ENCODE data around the gene S100A1. TPM values are rescaled to one million over a fixed set of nuclear protein-coding genes. Genes with fewer than 3 reads are reported as not detected.

The S100A1 gene
- 0.44 to 0.87 TPM (median 0.70 TPM) in 5 replicates for total RNA-seq (2022; extraction: Qiagen RNA extraction)

DNA sequence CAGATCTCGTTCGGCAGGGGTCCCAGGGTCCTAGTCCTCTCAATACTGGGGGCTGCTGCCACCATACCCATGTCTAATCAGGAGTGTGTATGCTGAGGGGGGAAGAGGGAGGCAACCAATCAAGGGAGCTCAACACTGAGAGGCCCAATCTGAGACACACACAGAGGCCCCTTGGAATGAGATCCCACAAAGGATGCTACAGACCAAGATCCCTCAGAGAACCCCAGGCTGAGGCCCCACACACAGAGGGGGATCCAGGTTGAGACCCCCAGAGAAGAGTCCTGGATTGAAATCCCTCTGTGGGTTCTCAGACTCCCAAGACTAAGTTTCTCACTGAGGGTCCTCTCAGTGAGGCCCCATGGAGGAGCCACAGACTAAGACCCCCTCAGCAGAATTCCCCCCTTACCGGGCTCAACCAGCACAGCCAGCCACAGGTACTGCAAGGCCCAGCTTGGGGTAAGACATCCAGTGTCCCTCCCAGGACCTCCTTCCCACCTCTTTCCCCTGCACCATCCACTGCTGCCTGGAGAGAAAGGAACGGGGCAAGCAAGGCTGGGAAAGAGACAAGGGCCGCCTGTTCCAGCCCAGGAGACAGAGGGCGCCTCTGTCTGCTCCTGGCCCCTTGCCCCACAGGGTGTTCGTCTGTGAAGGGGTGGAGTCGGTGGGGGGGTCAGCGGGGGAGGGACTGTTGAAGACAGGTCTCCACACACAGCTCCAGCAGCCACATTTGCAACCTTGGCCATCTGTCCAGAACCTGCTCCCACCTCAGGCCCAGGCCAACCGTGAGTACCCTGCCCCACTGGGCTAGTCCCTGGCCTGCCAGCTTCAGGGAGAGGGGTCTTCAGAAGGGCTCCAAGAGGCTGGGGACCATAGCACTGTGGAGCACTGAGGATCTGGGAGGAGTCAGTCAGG lies at the start of gene S100A1:
S100A1 (plus strand) TSS at position 720 of the 912 bp plus-strand sequence. CDS start 2,088 bp downstream, outside the sequence.

DNA sequence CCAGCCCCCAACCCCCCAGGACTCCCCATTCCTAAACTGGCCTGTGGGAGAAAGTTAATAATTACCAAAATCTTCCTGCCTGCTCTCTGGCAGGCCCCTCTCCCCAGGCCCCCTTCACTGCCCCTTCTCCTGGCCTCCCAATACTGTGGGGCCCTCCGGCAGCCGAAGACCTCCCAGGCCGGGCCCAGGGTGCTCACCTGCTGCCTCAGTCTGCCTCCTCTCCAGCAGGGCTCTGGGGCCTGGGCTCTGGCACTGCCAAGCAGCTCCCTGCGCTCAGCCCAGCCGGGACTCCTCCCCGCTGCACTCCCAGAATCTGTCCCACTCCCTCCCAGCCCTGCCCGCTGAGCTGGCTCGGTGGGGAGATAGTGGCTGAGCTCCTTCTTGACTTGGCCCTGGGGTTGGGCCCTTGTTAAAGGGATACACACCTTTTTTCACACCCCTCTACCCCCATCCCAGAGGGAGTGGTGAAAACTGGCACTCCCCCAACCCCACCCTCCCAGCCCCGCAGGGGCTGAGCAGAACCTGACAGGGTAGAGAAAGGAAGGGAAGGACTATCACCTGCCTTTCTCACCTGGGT lies 15.4 kb upstream of the S100A1 start, which contains the start of gene S100A16:
S100A16 (minus strand) TSS at position 383 of the 577 bp plus-strand sequence. CDS start 4,986 bp downstream, outside the sequence.

DNA sequence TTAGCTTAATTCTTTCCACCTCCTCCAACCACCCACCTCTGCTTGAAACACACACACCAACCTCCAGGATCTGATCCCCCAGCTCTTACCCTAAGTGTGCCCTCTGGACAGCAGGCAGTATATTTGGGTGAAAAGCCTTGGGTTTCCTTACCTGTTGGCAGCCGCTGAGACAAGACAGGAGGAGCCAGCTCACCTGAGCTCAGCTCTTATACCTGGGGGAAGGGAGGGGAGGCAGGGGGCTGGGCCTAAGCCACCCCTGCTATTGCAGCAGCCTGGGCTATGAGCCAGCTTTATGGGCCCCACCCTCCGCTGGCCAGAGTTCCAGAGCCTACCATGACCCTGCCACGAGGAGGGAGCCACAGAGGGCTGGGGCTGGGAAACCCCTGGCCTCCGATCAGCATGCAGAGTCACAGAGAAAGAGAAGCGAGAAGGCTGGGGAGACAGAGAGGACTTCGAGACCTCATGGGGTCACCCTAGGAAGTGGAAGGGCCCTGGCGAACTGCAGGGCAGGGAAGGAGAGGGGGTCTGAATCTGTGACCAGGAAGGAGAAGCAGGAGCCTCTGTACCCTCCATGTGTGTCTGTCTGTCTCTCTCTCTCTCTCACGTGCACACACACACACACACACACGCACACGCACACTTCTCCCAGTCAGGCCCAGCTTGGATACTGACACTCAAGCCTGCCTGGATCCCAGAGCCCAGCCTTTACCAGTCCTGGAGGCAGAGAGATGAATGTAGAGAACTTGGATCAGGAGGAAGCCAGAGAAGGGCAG lies 11.9 kb upstream of the S100A1 start, which contains the start of gene S100A14:
S100A14 (minus strand) TSS at position 182 of the 773 bp plus-strand sequence. CDS start 467 bp downstream, outside the sequence.

DNA sequence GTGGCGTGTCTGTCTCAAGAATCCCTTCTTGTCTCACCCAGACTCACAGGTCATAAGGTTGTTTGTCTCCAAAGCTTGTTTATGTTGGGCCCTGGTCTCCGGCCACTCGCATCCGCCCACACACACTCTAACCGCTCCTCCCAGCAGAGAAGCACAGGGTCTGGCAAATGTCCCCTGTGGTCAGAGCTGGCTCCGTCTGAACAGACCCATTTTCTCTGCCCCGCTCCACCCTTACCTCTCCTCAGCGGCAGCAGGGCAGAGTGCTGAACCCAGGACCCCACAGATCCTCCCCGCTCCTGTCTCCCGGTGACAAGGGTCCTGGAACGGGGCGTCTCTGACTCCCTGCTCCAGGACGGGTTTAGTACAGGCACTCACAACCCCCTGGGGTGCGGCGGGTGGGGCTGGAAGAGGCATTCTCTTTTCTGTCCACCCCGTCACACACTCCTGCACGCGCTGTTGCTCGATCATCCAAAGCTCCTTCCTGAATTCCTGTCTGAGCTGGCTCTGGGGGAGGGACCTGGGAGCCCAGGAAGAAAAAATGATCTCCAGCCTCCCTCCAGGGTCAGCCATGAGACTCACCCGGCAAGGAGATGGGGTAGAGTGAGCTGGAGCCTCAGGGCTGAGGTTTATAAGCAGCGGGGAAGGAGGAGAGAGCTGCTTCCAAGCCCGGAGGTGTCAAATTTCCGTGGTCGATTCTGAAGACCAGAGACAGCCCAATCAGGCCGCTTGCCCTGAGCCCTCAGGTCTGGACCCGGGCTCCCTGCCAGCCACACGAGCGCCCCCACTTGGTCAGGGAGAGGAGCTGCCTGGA lies 1.1 kb upstream of the S100A1 start, which contains the start of gene S100A13:
S100A13 (minus strand) TSS at position 602 of the 811 bp plus-strand sequence. CDS start 1,033 bp downstream, outside the sequence.

GRCh38 chr1:153633754-153634665 lies 5.8 kb downstream of the S100A1 start, which contains the start of gene CHTOP:
Gene CHTOP, plus strand, starts transcription at chr1:153634066. Its CDS starts 2,523 bp downstream, at chr1:153636589.

DNA sequence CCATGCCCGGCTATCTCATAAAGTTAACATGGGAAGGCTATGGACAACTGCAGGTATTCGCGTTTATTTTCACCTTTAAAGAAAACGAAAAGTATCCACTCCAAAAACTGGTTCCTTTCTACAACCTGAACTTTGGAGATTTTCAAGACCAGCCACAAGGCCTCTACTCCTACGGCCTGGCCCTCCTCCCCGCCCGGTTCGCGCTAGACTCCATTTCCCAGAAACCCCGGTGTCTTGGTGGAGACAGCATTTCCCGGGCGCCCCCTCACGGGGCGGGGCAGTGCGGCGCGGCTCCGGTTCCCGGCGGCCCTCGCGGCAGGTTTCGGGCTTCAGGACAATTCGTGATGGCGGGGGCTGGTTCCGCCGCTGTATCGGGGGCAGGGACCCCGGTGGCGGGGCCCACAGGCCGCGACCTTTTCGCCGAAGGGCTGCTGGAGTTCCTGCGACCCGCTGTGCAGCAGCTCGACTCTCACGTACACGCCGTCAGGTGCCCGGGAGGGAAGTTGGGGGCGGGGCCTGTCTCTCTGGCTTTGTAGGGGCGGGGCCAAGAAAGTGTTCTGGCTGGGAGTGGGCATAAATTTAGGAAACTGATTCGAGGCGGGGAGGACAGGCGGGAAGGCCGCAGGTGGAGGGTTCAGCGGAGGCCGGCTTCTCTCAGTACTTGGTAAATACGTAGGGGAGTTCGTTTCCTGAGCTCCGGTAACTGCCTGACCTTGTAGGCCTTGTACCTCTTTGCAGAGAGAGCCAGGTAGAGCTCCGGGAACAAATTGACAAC lies 30.4 kb downstream of the S100A1 start, which contains the start of gene SNAPIN:
SNAPIN (plus strand) TSS at position 304 of the 775 bp plus-strand sequence; CDS start at position 345, 41 bp downstream.

GRCh38 chr1:153670859-153671627 lies 42.8 kb downstream of the S100A1 start, which contains the start of gene ILF2:
Gene ILF2, minus strand, starts transcription at chr1:153670993. Its CDS starts 71 bp downstream, at chr1:153670922.

DNA sequence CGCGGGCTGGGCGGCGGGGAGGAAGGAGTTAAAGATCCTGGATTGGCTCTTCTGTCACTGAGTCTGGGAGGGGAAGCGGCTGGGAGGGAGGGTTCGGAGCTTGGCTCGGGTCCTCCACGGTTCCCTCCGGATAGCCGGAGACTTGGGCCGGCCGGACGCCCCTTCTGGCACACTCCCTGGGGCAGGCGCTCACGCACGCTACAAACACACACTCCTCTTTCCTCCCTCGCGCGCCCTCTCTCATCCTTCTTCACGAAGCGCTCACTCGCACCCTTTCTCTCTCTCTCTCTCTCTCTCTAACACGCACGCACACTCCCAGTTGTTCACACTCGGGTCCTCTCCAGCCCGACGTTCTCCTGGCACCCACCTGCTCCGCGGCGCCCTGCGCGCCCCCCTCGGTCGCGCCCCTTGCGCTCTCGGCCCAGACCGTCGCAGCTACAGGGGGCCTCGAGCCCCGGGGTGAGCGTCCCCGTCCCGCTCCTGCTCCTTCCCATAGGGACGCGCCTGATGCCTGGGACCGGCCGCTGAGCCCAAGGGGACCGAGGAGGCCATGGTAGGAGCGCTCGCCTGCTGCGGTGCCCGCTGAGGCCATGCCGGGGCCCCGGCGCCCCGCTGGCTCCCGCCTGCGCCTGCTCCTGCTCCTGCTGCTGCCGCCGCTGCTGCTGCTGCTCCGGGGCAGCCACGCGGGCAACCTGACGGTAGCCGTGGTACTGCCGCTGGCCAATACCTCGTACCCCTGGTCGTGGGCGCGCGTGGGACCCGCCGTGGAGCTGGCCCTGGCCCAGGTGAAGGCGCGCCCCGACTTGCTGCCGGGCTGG lies 50.5 kb downstream of the S100A1 start, which contains the start of gene NPR1:
NPR1 (plus strand) TSS at position 170 of the 818 bp plus-strand sequence; CDS start at position 591, 421 bp downstream.

Other genes starting within 250 kb of the S100A1 start
- not detected in 5 replicates for gene S100A8, start 237.4 kb upstream of the S100A1 start, total RNA-seq (2022; extraction: Qiagen RNA extraction)
- gene S100A7A, start 211.9 kb upstream of the S100A1 start, total RNA-seq (2022; extraction: Qiagen RNA extraction), result not detected in 5 replicates
- gene S100A7, start 167.8 kb upstream of the S100A1 start, total RNA-seq (2022; extraction: Qiagen RNA extraction), result not detected in 5 replicates
- 2,947 to 3,960 TPM (median 3,059 TPM) in 5 replicates for gene S100A6, start 92.4 kb upstream of the S100A1 start, total RNA-seq (2022; extraction: Qiagen RNA extraction)
- gene S100A5, start 87.5 kb upstream of the S100A1 start, total RNA-seq (2022; extraction: Qiagen RNA extraction), result 0.50 to 1.9 TPM (median 0.75 TPM) in 5 replicates
- 1,278 to 1,937 TPM (median 1,356 TPM) in 5 replicates for gene S100A4, start 82.6 kb upstream of the S100A1 start, total RNA-seq (2022; extraction: Qiagen RNA extraction)
- gene S100A3, start 79.2 kb upstream of the S100A1 start, total RNA-seq (2022; extraction: Qiagen RNA extraction), result 120 to 134 TPM (median 130 TPM) in 5 replicates
- 22.8 to 28.7 TPM (median 26.8 TPM) in 5 replicates for gene S100A2, start 62.6 kb upstream of the S100A1 start, total RNA-seq (2022; extraction: Qiagen RNA extraction)
- 467 to 520 TPM (median 496 TPM) in 5 replicates for gene S100A16, start 15.3 kb upstream of the S100A1 start, total RNA-seq (2022; extraction: Qiagen RNA extraction)
- 0.21 to 0.50 TPM (median 0.35 TPM) in 5 replicates for gene S100A14, start 12.1 kb upstream of the S100A1 start, total RNA-seq (2022; extraction: Qiagen RNA extraction)
- gene S100A13, start 929 bp upstream of the S100A1 start, total RNA-seq (2022; extraction: Qiagen RNA extraction), result 145 to 196 TPM (median 153 TPM) in 5 replicates
- 74.8 to 81.8 TPM (median 78.0 TPM) in 5 replicates for gene CHTOP, start 5.6 kb downstream of the S100A1 start, total RNA-seq (2022; extraction: Qiagen RNA extraction)
- gene SNAPIN, start 30.3 kb downstream of the S100A1 start, total RNA-seq (2022; extraction: Qiagen RNA extraction), result 55.1 to 60.1 TPM (median 56.8 TPM) in 5 replicates
- gene ILF2, start 42.6 kb downstream of the S100A1 start, total RNA-seq (2022; extraction: Qiagen RNA extraction), result 274 to 302 TPM (median 282 TPM) in 5 replicates
- 1.6 to 3.2 TPM (median 2.3 TPM) in 5 replicates for gene NPR1, start 50.3 kb downstream of the S100A1 start, total RNA-seq (2022; extraction: Qiagen RNA extraction)
- gene INTS3, start 99.6 kb downstream of the S100A1 start, total RNA-seq (2022; extraction: Qiagen RNA extraction), result 14.7 to 23.4 TPM (median 23.0 TPM) in 5 replicates
- gene SLC27A3, start 147.0 kb downstream of the S100A1 start, total RNA-seq (2022; extraction: Qiagen RNA extraction), result 1.1 to 2.0 TPM (median 1.5 TPM) in 5 replicates